ENCODE measurements around the gene PCSK7.
A peak's percentile ranks its signal among the peaks of the same experiment; 100 is the strongest.

Gene PCSK7

DNA sequence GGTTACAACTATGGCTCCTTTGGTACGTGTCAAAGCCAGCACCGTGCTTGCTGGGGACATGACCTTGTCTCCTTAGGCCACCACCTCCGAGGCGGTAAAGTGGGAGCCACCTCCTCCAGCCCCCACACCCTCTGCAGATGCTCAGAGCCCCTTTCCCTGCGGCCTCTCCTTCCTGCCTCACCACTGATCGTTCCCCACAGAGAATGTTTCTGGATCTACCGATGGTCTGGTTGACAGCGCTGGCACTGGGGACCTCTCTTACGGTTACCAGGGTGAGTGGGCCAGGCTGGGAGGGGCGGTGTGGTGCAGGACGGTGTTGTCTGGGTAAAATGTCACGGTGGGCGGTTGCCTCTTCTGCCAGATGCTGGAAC is 44.5 kb downstream of the PCSK7 start:
- H3K27ac ChIP-seq (ENCODE audit: low read depth, low read length): no peak overlapping the region
- H4K20me1 ChIP-seq (ENCODE audit: low read depth, low read length): no peaks in the 10 kb centered on the region
- H3K79me2 ChIP-seq (ENCODE audit: insufficient read depth, low read length): no peaks in the 10 kb centered on the region
- H2AFZ ChIP-seq (ENCODE audit: low read depth, low read length, severe bottlenecking): no peak overlapping the region
- no peaks in the 10 kb centered on the region for H3K36me3 ChIP-seq (ENCODE audit: low read length)
- no peak overlapping the region for H3K4me2 ChIP-seq (ENCODE audit: low read depth, low read length, poor library complexity, severe bottlenecking)
- H3K9me2 ChIP-seq (replicated peaks; ENCODE audit: insufficient read depth, low read length): no peaks in the 10 kb centered on the region
- no peaks in the 10 kb centered on the region for H3K9me3 ChIP-seq (ENCODE audit: insufficient read depth, low read length)
- H3F3A ChIP-seq (ENCODE audit: insufficient read depth): no peaks in the 10 kb centered on the region; the same call in 1 of the 2 replicates
- no peak overlapping the region for H3K4me3 ChIP-seq (ENCODE audit: insufficient read depth, low read length, poor library complexity, severe bottlenecking)
- TF ChIP-seq, protein P1, sequence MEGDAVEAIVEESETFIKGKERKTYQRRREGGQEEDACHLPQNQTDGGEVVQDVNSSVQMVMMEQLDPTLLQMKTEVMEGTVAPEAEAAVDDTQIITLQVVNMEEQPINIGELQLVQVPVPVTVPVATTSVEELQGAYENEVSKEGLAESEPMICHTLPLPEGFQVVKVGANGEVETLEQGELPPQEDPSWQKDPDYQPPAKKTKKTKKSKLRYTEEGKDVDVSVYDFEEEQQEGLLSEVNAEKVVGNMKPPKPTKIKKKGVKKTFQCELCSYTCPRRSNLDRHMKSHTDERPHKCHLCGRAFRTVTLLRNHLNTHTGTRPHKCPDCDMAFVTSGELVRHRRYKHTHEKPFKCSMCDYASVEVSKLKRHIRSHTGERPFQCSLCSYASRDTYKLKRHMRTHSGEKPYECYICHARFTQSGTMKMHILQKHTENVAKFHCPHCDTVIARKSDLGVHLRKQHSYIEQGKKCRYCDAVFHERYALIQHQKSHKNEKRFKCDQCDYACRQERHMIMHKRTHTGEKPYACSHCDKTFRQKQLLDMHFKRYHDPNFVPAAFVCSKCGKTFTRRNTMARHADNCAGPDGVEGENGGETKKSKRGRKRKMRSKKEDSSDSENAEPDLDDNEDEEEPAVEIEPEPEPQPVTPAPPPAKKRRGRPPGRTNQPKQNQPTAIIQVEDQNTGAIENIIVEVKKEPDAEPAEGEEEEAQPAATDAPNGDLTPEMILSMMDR (IDR thresholded peaks at IDR 0.05; ENCODE audit: insufficient read depth, low read length, poor library complexity, severe bottlenecking): no peak
- TF ChIP-seq EZH2phosphoT487 (conservative IDR thresholded peaks at IDR 0.05; ENCODE audit: low read length): no peak
- H3K9ac ChIP-seq (ENCODE audit: low read length): no peak overlapping the region
- H3K27me3 ChIP-seq (ENCODE audit: low read length): no peaks in the 10 kb centered on the region

DNA sequence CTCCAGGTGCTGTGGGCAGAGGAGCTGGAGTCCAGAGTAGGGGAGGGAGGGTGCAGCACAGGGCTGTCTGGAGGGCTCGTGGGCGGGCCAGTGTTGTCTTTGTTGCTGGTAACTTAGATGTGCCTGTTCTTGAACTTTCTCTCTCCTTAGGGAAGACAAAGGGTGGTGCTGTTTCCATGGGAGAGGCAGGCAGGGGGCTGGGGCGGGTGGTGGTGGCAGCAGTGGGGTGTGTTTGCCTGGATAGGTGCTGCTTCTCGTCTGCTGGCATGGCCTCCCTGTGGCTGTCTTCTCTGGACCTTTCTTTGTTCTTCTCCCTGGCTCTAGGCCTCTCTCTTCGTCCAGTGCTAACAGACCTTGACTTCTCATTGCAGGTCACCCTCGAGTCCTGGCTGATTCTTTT is 44.9 kb downstream of the PCSK7 start:
- Histone ChIP-seq H2AFZ (ENCODE audit: low read depth, low read length, severe bottlenecking) (no peak overlapping the region), H4K20me1 (ENCODE audit: low read depth, low read length) (no peaks in the 10 kb centered on the region), H3K36me3 (ENCODE audit: low read length) (no peaks in the 10 kb centered on the region), H3K27ac (ENCODE audit: low read depth, low read length) (no peak overlapping the region), H3K9me2 (replicated peaks; ENCODE audit: insufficient read depth, low read length) (no peaks in the 10 kb centered on the region), H3F3A (ENCODE audit: insufficient read depth) (no peaks in the 10 kb centered on the region; the same call in 1 of the 2 replicates), H3K4me3 (ENCODE audit: insufficient read depth, low read length, poor library complexity, severe bottlenecking) (no peak overlapping the region), H3K4me2 (ENCODE audit: low read depth, low read length, poor library complexity, severe bottlenecking) (no peak overlapping the region), H3K9ac (ENCODE audit: low read length) (no peak overlapping the region), H3K27me3 (ENCODE audit: low read length) (no peaks in the 10 kb centered on the region), H3K9me3 (ENCODE audit: insufficient read depth, low read length) (no peaks in the 10 kb centered on the region), H3K79me2 (ENCODE audit: insufficient read depth, low read length) (no peaks in the 10 kb centered on the region)
- TF ChIP-seq, protein P1 (IDR thresholded peaks at IDR 0.05; ENCODE audit: insufficient read depth, low read length, poor library complexity, severe bottlenecking): no peak
- no peak for TF ChIP-seq EZH2phosphoT487 (conservative IDR thresholded peaks at IDR 0.05; ENCODE audit: low read length)

DNA sequence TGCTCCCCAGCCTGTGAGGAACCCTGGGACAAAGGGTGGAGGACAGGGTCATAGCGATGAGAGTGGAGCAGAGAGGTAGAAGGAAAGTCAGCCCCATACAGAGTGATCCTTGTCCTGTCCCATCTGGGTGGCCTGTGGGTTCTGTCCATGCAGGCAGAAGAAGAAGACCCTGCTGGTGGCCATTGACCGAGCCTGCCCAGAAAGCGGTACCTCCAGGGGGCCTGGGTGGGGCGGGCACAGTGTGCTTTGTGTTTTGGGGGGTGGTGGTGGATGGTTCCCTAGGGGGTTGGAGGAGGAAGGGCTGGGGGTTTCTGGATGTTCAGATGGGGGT is 45.5 kb downstream of the PCSK7 start:
- Histone ChIP-seq H2AFZ (ENCODE audit: low read depth, low read length, severe bottlenecking) (no peak overlapping the region), H3K9ac (ENCODE audit: low read length) (0 out of 2 replicates have a peak overlapping the region, but pooled peaks have one; percentile 3), H3K4me3 (ENCODE audit: insufficient read depth, low read length, poor library complexity, severe bottlenecking) (no peak overlapping the region), H3K36me3 (ENCODE audit: low read length) (no peaks in the 10 kb centered on the region), H3K27ac (ENCODE audit: low read depth, low read length) (no peak overlapping the region), H3F3A (ENCODE audit: insufficient read depth) (no peaks in the 10 kb centered on the region; the same call in 1 of the 2 replicates), H3K27me3 (ENCODE audit: low read length) (no peaks in the 10 kb centered on the region), H3K9me2 (replicated peaks; ENCODE audit: insufficient read depth, low read length) (no peaks in the 10 kb centered on the region), H4K20me1 (ENCODE audit: low read depth, low read length) (no peaks in the 10 kb centered on the region), H3K79me2 (ENCODE audit: insufficient read depth, low read length) (no peaks in the 10 kb centered on the region), H3K9me3 (ENCODE audit: insufficient read depth, low read length) (no peaks in the 10 kb centered on the region), H3K4me2 (ENCODE audit: low read depth, low read length, poor library complexity, severe bottlenecking) (no peak overlapping the region)
- TF ChIP-seq, protein P1 (IDR thresholded peaks at IDR 0.05; ENCODE audit: insufficient read depth, low read length, poor library complexity, severe bottlenecking): no peak
- TF ChIP-seq EZH2phosphoT487 (conservative IDR thresholded peaks at IDR 0.05; ENCODE audit: low read length): no peak
